Panc1 (cell line): ENCODE measurements around the gene NFATC2IP. TPM values are rescaled to one million over a fixed set of nuclear protein-coding genes. Genes with fewer than 3 reads are reported as not detected.

ENCODE experiments used
- ATAC-seq: fragments of 200-7000 bp; cut with Tn5 transposase; 2 replicates; pipeline ENCODE4 v1.9.1; 2020; ENCODE audit warnings: mild to moderate bottlenecking, moderate library complexity
- BruUV-seq: library from RNA; stranded (reverse); fragments of 400-500 nt; replicated peaks from 2 replicates; lab custom pipeline; 2021; lab: Mats Ljungman, UMichigan
- CTCF ChIA-PET: fragments of 300-600 bp; sonication (Branson Sonifier 250); formaldehyde crosslinking; loops from one replicate; lab custom pipeline; 2022; ENCODE audit warnings: antibody characterized with exemption; lab: Charles Lee
- POLR2A ChIA-PET: fragments of 300-600 bp; sonication (Branson Sonifier 250); formaldehyde crosslinking; loops from one replicate; lab custom pipeline; 2022; ENCODE audit warnings: antibody characterized with exemption; lab: Charles Lee
- DNase-seq: peaks from one replicate; pipeline ENCODE4 v3.0.0-alpha.2; 2010; ENCODE audit warnings: low read depth, low spot score
- H3K27ac ChIP-seq: 2 replicates; pipeline ENCODE4 v1.5.1; 2011; ENCODE audit warnings: mild to moderate bottlenecking, low read length, inconsistent platforms
- H3K27me3 ChIP-seq: fragments of 200-500 bp; sonication (Bioruptor generic); 2 replicates; pipeline ENCODE4 v1.6.0; 2014; ENCODE audit warnings: low read length, inconsistent platforms; ENCODE audit not compliant: control insufficient read depth, insufficient read depth
- H3K36me3 ChIP-seq: fragments of 200-500 bp; sonication (Bioruptor generic); 2 replicates; pipeline ENCODE4 v1.5.1; 2014; ENCODE audit warnings: inconsistent platforms, mild to moderate bottlenecking, low read length, moderate library complexity; ENCODE audit not compliant: control insufficient read depth, insufficient read depth
- H3K4me1 ChIP-seq: 2 replicates; pipeline ENCODE4 v1.5.1; 2011; ENCODE audit warnings: inconsistent platforms, mild to moderate bottlenecking, low read length, moderate library complexity; ENCODE audit not compliant: control insufficient read depth, insufficient read depth
- H3K4me3 ChIP-seq, 2 experiments: 2 replicates each; pipeline ENCODE4 v1.5.1; 2011 to 2012; ENCODE audit warnings: low read depth in 2 of 2, low read length in 2 of 2, mild to moderate bottlenecking in 2 of 2, inconsistent platforms in 1 of 2, moderate library complexity in 1 of 2
- H3K9me3 ChIP-seq: fragments of 200-500 bp; sonication (Bioruptor generic); 2 replicates; pipeline ENCODE4 v1.5.1; 2014; ENCODE audit warnings: low read depth, mild to moderate bottlenecking, inconsistent platforms, low read length, moderate library complexity; ENCODE audit not compliant: control insufficient read depth, insufficient read depth
- CTCF ChIP-seq: fragments of 450-650 bp; IDR thresholded peaks from 2 replicates; pipeline ENCODE4 v1.5.1; 2017; ENCODE audit warnings: mild to moderate bottlenecking
- POLR2AphosphoS5 ChIP-seq: IDR thresholded peaks from 2 replicates; pipeline ENCODE4 v1.6.1; 2012; ENCODE audit warnings: mild to moderate bottlenecking, low read depth, low read length, moderate library complexity
- REST ChIP-seq, 2 experiments: IDR thresholded peaks; 2 replicates each; pipeline ENCODE4 v1.6.1; 2011 to 2012; ENCODE audit warnings: low read depth in 2 of 2, control low read depth in 1 of 2, low read length in 1 of 2, mild to moderate bottlenecking in 1 of 2, moderate library complexity in 1 of 2; ENCODE audit not compliant: insufficient read depth in 1 of 2
- SIN3A ChIP-seq: IDR thresholded peaks from 2 replicates; pipeline ENCODE4 v1.6.1; 2012; ENCODE audit warnings: low read depth, mild to moderate bottlenecking, low read length, moderate library complexity, borderline replicate concordance; ENCODE audit not compliant: insufficient read depth
- TCF7L2 ChIP-seq: IDR thresholded peaks from 2 replicates; pipeline ENCODE4 v1.6.1; 2011; ENCODE audit warnings: mild to moderate bottlenecking, low read depth, low read length, inconsistent platforms
- in situ Hi-C: cut with HindIII; loops from 2 replicates; pipeline ENCODE4 v1.10.0; 2016; ENCODE audit warnings: low sequenced_read_pairs, low pct_unique_long_range_greater_than_20kb
- intact Hi-C: fragments of 100-400 bp; cut with micrococcal nuclease; formaldehyde crosslinking; loops from one replicate; pipeline ENCODE4 v1.10.0; 2022; ENCODE audit not compliant: unreplicated experiment
- total RNA-seq: library from RNA; stranded (reverse); gene quantifications from one replicate; pipeline ENCODE4 v1.2.1, GENCODE V29; 2021; ENCODE audit not compliant: unreplicated experiment

The NFATC2IP gene
- total RNA-seq, 1 experiment from 2014 or later: 47.3 TPM

- BruUV-seq: no TSS peak
- no peaks in the 10 kb centered on the region for H3K36me3 ChIP-seq
- POLR2A ChIA-PET: no interaction called here
Observed at GRCh38 chr16:28984091-28984490, 33.4 kb downstream of the NFATC2IP start.

GRCh38 chr16:28984619-28985135, 33.9 kb downstream of the NFATC2IP start, which contains the start of gene LAT:
Gene LAT, plus strand, starts transcription at chr16:28985052. Its CDS starts 366 bp downstream, at chr16:28985418.
- no peaks in the 10 kb centered on the region for H3K4me1 ChIP-seq
- no peaks in the 10 kb centered on the region for H3K36me3 ChIP-seq
- no peak within 1 kb of the TSS for H3K4me3 ChIP-seq
- no TSS peak for BruUV-seq
- in situ Hi-C loops (no loop called here), intact Hi-C loops (no loop called here)
- DNase-seq (no peak), ATAC-seq (peak; percentile 37; the same call in 1 of the 2 replicates)
- CTCF ChIA-PET: no interaction called here
- POLR2A ChIA-PET: no interaction called here
- no peaks in the 10 kb centered on the region for H3K27me3 ChIP-seq
- H3K9me3 ChIP-seq: no peaks in the 10 kb centered on the region
- no peak within 1 kb of the TSS for H3K27ac ChIP-seq
- TF ChIP-seq POLR2AphosphoS5 (no peak), CTCF (no peak), REST (IDR thresholded peaks at IDR 0.05; ENCODE audit: insufficient read depth in 1 of 2, low read depth in 2 of 2, low read length in 1 of 2) (no peak), TCF7L2 (no peak), SIN3A (no peak)

More at GRCh38 chr16:28984091-28984490, 33.4 kb downstream of the NFATC2IP start:
- no peak for ATAC-seq
- Histone ChIP-seq H3K27me3 (no peaks in the 10 kb centered on the region), H3K4me1 (no peaks in the 10 kb centered on the region), H3K27ac (no peak overlapping the region), H3K4me3 (no peak overlapping the region), H3K9me3 (no peaks in the 10 kb centered on the region)
- in situ Hi-C loops (no loop called here), intact Hi-C loops (no loop called here)
- DNase-seq: no peak
- CTCF ChIA-PET: interaction anchor here (0.6 kb wide), 1 partner anchor 133 kb away, joined by 4 read pairs; no protein-coding TSS in a partner anchor
- TF ChIP-seq TCF7L2 (no peak), REST (IDR thresholded peaks at IDR 0.05; ENCODE audit: insufficient read depth in 1 of 2, low read depth in 2 of 2, low read length in 1 of 2) (no peak), POLR2AphosphoS5 (no peak), SIN3A (no peak), CTCF (no peak)
